ENCODE data around the gene DPCD.

DPCD gene

GRCh38 chr10:101587725-101588653 is at the start of gene DPCD, which contains the start of gene POLL:
Gene DPCD (plus strand): TSS chr10:101588321. CDS start chr10:101588337, 16 bp downstream.
Gene POLL (minus strand): TSS chr10:101588257. CDS start chr10:101587360, 897 bp downstream.
- DNase-seq, result peak; percentile 75 to 84

DNA sequence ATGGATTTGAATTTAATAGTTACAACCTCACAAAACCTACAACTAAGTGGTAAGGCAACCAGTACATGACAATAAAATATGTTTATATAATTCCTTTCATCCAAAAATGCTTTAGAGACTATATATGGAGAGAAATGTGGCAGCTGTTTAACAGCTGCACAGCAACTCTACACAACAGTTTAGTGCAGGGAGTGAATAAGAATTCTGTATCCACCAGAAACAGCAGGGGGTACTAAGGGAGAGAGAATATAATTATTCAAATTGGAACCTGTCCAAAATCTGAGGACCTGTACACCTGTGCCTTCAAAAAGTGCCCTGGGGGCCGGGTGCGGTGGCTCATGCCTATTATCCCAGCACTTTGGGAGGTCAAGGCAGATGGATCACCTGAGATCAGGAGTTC is 49.7 kb upstream of the DPCD start:
- DNase-seq, result no peak

DNA sequence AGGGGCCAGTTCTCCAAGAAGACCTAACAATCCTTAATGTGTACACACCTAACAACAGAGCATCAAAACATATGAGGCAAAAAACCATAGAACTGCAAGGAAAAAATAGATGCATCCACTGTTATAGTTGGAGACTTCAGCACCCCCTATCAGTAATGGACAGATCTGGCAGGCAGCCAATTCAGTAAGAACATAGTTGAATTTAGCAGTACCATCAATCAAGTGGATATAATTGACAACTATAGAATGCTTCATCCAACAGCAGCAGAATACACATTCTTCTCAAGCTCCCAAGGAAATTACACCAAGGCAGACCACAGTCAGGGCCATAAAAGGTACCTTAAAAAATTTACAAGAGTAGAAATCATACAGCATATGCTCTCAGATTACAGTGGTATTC is 42.2 kb upstream of the DPCD start:
- DNase-seq, result no peak

GRCh38 chr10:101550965-101551364 is 37.2 kb upstream of the DPCD start:
- no peak for DNase-seq

- DNase-seq, result no peak
Observed at GRCh38 chr10:101552442-101552841, 35.7 kb upstream of the DPCD start.

DNA sequence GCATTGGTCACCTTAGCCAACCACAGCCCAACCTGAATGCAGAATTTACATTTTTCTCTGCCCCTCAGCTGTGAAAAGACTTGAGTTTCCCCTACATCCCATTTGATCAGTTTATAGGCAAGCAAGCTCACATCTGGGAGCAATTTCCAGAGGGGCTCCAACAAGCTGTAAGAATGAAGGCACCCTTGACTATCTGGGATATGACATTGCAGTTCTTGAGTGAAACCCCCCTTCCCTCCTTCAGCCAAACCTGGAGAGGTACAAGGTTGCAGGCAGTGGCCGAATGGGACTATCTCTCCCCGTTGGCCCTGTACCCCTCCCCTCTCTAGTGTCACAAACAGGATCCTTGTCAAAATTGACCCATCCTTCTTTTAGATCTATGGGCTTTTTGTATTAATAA is 30.6 kb upstream of the DPCD start:
- DNase-seq, result no peak

GRCh38 chr10:101558204-101558603 is 29.9 kb upstream of the DPCD start:
- no peak for DNase-seq

DNA sequence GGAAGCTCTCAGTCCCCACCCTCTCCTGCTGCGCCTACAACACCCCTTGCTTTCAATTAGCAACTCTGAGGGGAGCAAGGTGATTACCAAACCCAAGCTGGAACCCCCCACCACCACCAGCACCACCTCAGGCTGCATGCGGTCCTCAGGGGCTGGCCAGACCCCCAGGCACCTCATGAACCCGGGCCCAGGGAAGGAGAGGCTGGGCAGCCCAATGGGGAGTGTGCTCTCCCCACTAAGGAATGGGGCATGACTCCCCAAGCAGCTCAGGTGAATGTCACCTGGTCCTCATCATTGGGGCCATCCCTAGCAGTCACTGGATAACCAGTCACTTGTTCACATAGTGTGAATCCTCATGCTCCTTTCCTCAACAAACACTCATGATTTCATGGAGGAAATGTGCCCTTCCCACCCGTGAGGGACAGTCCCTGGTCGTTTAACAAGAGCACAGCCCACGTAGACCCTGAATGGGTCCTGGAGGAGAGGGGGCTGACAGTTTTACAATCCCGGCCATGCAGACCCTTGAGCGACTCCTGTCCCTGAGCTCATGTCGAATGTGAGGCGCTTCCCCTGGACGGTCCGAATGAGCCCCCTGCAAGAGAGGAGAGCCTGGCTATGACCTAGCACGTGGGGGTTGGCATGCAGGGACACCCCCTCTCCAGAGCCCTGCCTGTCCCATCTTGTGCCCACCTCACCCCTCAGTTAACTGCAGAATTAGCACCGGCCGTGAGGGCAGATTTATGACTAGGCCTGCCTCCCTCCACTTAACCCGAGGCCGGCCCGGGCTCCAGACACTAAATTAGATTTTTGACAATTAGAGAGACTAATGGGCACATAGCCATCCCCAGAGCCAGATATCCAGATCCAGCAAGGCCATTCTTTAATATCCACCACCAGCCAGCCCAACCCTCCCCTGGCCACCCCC is 29.2 kb upstream of the DPCD start:
- no peak for DNase-seq

DNA sequence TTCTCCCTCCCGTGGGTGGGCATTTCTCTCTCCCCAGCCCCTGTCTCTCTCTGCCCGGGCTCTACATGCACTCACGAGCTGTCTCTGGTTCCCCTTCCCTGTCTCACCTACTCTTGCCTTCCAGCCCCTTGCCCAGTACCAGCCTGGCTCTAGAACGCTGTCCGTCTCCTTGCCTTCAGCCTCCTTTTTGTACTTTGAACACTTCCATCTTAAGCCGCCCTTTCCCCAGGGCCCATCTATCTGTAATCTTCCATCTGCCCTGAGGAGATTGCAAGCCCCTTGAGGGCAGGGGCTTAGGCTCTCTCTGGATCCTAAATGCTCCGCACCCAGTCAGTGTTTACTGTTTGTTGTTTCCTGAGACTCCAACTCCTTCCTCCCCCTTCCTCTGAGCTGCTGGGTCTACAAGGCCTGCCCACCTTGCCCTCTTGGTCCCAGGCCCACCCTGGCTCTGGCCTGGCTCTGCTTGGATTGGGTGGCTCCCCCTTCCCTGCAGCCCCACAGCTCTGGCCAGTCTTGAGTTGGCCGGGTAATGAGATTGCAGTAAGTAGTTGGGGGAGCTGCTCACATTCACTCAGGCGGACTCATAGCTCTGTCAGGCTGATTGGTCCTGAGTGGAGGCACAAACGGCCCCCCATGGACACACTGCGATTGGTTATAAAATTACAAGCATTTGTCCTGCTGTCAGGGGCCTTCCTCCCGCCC is 28.4 kb upstream of the DPCD start:
- DNase-seq, result no peak

DNA sequence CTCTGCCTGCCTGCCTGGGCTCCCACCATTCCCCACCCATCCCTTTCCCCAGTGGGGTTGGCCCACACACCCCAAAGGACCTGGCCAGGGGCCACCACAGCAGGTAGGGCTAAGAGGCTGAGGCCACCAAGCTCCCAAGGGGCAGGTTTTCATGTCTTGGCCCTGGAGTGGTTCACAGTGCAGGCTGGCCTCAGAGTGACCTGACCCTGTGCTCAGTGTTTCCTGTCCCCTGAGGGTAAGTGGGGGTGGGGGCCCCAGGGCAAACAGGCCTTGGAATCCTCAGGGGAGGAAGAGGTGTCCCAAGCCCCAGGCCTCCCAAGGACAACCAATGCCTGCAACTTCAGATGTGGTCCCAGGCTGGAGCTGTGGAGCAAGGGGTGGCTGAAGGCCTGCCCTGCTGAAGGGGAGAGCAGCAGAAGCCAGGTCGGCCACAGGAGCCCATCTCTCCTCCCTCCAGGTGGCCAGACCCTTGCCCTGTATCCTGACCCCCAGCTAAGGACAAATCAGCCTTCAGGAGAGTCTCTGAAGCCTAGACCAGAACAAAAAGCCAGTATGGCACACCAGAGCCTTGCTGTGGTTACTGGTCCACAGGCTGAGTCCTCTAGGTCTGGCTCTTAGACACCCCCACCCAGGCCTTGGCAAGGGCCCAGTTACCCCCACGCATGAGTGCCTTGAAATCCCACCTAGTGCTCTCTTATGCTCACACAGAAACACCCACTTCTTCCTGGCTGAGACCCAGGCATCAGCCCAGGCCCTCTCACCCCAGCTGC is 27.6 kb upstream of the DPCD start:
- no peak for DNase-seq

GRCh38 chr10:101561068-101561915 is 26.8 kb upstream of the DPCD start:
- DNase-seq, result no peak

DNA sequence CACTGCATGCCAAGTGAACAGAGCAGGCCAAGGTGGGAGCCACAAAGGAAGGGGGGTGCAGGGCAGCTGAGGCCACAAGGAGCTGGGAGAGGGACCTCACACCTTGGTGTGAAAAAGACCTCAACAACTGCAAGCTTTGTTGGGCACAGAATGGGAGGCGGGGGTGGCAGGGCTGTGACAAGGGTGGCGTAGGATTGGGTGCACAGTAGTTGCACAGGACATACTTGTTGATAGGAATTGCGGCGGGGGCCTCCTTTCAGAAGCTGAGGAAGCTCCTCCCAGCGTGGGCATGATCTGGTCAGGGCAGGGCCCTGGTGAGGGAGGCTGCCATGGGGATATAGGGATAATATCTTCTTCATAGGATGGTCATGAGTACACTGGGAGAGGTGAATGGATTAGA is 25.9 kb upstream of the DPCD start:
- no peak for DNase-seq

GRCh38 chr10:101563007-101563406 is 25.1 kb upstream of the DPCD start:
- DNase-seq, result no peak

- no peak for DNase-seq
Observed at GRCh38 chr10:101563497-101564040, 24.6 kb upstream of the DPCD start.

DNA sequence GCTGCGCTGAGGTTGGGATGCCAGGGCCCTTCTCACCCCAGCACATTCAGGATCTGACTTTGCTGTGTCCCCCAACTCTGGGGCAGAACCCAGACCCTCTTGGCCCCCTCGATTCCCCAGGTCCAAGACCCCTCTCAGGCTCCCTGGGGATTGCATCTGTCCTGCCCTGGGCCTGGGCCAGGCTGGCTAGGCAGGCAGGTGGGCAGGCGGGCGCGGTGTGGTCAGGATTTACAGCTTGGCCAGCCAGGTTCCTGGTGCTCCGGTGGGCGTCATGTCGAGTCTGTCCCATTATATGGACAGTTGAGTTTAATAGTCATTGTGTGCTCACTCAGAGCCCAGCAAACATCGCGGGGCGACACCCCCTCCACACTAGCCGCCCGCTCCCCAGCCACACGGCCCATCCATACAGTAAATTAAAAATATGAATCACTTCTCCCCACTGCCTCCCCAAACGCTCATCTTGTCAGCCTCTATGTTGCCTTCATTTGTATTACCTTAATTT is 23.6 kb upstream of the DPCD start:
- DNase-seq, result no peak

- DNase-seq, result no peak
Observed at GRCh38 chr10:101565370-101565900, 22.7 kb upstream of the DPCD start.

GRCh38 chr10:101565936-101566332 is 22.2 kb upstream of the DPCD start:
- DNase-seq, result no peak

DNA sequence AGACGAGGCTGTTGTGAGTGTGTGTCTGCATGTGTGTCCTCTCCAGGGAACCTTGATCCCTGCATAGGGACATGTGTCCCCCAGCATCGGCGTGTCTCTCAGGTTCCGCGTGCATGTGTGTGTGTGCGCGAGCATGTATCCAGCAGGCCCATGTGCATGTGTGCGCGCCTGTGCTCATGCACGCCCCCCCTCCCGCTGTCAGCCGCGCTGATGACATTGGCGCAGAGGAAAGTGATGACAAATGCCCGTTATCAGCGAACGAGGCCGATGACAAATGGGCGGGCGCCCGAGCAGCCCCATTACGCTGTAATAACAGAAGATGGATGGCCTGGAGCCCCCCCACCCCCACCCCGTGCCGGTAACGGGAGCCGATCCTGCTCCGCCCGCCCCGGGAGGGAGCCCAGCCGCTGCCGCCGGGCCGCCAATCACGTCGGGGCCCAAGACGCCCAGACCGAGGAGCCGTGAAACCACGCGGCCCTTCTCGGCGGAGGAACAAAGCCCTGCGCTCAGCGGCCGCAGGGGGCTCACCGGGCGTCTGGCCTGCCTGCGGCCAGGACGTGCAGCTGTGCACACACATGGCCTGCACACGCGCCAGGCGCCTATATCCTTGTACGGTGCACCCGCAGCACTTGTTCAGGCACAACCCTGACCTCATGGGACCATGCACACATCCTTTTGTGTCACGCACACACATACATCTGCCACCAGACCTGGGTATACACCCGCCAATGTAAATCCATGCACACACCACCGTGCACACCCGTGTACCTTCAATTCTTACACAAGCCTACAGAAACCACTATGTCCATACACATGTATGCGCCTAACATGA is 21.6 kb upstream of the DPCD start:
- DNase-seq, result peak; percentile 14 to 22

All from NCI-H1930 (cell line).